Brain microvascular endothelial cell (primary cell): ENCODE measurements around the gene GRM7.

Experiments used
- DNase-seq: peaks from one replicate; pipeline ENCODE4 v3.0.0-alpha.2; 2020
- H3K27ac ChIP-seq: fragments of 250-450 bp; sonication (Bioruptor Pico); 2 replicates; pipeline ENCODE4 v1.5.1; 2020; ENCODE audit warnings: mild to moderate bottlenecking, moderate library complexity
- H3K27me3 ChIP-seq: fragments of 250-450 bp; sonication (Bioruptor Pico); replicated peaks from 2 replicates; pipeline ENCODE4 v1.5.1; 2020; ENCODE audit warnings: mild to moderate bottlenecking
- H3K36me3 ChIP-seq: fragments of 250-450 bp; sonication (Bioruptor Pico); replicated peaks from 2 replicates; pipeline ENCODE4 v1.5.1; 2020; ENCODE audit warnings: mild to moderate bottlenecking
- H3K4me3 ChIP-seq: 2 replicates; pipeline ENCODE4 v1.5.1; 2011; ENCODE audit warnings: low read depth, mild to moderate bottlenecking, control low read depth, low read length, moderate library complexity
- CTCF ChIP-seq: IDR thresholded peaks from 2 replicates; pipeline ENCODE4 v1.5.1; 2011; ENCODE audit warnings: low read depth, mild to moderate bottlenecking, moderate library complexity, low read length, control low read depth, inconsistent platforms; ENCODE audit errors: missing control alignments
- in situ Hi-C: cut with HindIII; loops from 2 replicates; pipeline ENCODE4 v1.10.0; 2017; ENCODE audit warnings: low sequenced_read_pairs, low pct_ligation_motif_present

Gene GRM7

GRCh38 chr3:7576506-7576905 is 715.6 kb downstream of the GRM7 start:
- in situ Hi-C loops = no loop called here
- H3K27ac ChIP-seq = no peak overlapping the region
- H3K36me3 ChIP-seq = no peaks in the 10 kb centered on the region
- no peak for TF ChIP-seq CTCF
- H3K27me3 ChIP-seq = no peaks in the 10 kb centered on the region
- H3K4me3 ChIP-seq = no peak overlapping the region
- no peak for DNase-seq

GRCh38 chr3:7577513-7577912 is 716.6 kb downstream of the GRM7 start:
- no peak for DNase-seq
- H3K4me3 ChIP-seq = no peak overlapping the region
- no peak for TF ChIP-seq CTCF
- no peaks in the 10 kb centered on the region for H3K36me3 ChIP-seq
- no peaks in the 10 kb centered on the region for H3K27me3 ChIP-seq
- no peak overlapping the region for H3K27ac ChIP-seq
- in situ Hi-C loops = no loop called here

GRCh38 chr3:7581831-7582230 is 720.9 kb downstream of the GRM7 start:
- Histone ChIP-seq H3K36me3 (no peaks in the 10 kb centered on the region), H3K27me3 (no peaks in the 10 kb centered on the region), H3K27ac (no peak overlapping the region), H3K4me3 (no peak overlapping the region)
- in situ Hi-C loops = no loop called here
- DNase-seq = no peak
- TF ChIP-seq CTCF = no peak

GRCh38 chr3:7585052-7585451 is 724.1 kb downstream of the GRM7 start:
- Histone ChIP-seq H3K4me3 (no peak overlapping the region), H3K36me3 (no peaks in the 10 kb centered on the region), H3K27ac (no peak overlapping the region), H3K27me3 (no peaks in the 10 kb centered on the region)
- TF ChIP-seq CTCF = no peak
- in situ Hi-C loops = no loop called here
- DNase-seq = no peak

GRCh38 chr3:7588236-7588635 is 727.3 kb downstream of the GRM7 start:
- in situ Hi-C loops = no loop called here
- H3K27ac ChIP-seq = no peak overlapping the region
- TF ChIP-seq CTCF = no peak

GRCh38 chr3:7589526-7589925 is 728.6 kb downstream of the GRM7 start:
- Histone ChIP-seq H3K27me3 (no peaks in the 10 kb centered on the region), H3K27ac (no peak overlapping the region), H3K36me3 (no peaks in the 10 kb centered on the region), H3K4me3 (no peak overlapping the region)
- in situ Hi-C loops = no loop called here
- no peak for TF ChIP-seq CTCF
- DNase-seq = no peak

More at GRCh38 chr3:7588236-7588635, 727.3 kb downstream of the GRM7 start:
- Histone ChIP-seq H3K36me3 (no peaks in the 10 kb centered on the region), H3K27me3 (no peaks in the 10 kb centered on the region), H3K4me3 (no peak overlapping the region)
- DNase-seq = no peak
